DMS 273 treated with DMSO at 0.1 percent for 48 hours (cell line): ENCODE data around the gene CC2D2B.
"Not testable (repeated sequence)": the region's sequence is repeated elsewhere in the genome, so short reads cannot be mapped to it uniquely, and the experiment has no call there.

Experiments
- DNase-seq: peaks from one replicate; lab custom pipeline; 2025; lab: John Stamatoyannopoulos, UW

Gene CC2D2B

GRCh38 chr10:95905897-95906580 is 1.7 kb upstream of the CC2D2B start:
- DNase-seq = not testable (repeated sequence)

DNA sequence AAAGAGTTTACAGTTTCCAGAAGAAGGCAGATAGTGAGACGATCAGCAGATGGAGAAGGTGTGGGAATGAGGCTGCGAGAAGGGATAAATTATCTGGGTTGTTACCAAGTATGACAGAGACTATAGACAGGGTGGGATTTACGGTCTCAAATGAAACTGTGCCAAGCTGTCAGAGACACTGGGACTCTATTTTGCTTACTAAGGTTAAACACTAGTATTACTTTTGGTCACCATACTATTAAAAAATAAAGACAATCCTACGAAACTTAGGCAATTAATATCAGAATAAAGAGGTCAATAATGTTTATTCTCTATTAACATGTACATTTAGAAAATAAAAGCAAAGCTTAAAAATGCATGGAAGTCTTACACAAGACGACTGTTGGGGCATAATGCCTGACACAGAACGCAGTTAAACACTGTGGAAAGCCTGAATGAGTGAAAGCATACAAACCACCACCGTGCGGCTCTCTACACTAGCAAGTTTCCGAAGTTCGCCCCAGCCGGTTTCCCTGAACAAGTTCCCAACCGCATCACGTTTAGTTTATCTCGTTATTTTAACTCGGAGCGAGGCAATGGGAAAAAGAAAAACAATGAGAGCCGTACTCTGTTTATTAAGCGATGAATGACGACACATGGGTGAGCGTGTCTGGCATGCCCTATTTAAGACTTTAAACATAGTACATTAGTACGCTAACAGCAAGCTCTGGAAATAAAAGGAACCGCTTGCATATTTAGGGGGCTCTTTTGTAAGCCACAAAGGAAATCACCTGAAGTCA is 909 bp upstream of the CC2D2B start:
- peak; percentile 31 for DNase-seq

DNA sequence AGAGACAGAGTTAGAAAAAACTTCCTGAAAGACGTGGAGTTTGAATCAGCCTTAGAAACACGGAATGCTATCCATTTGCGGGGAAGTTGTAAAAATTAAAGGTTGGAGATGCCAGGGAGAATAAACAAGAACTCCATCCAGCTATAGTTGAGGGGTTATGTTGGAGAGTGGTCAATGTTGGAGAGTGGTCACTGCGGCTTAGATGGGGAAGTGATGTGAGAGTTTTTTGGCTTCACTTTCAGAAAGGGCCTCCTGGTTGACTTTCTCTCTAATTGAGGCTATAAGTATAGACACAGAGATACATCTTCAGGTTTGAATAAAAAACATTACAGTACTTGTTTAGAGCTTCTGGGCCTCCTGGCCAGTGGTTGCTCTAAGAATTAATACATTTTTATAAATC is 675 bp downstream of the CC2D2B start:
- DNase-seq = no peak

GRCh38 chr10:95909561-95909960 is 1.8 kb downstream of the CC2D2B start:
- no peak for DNase-seq

GRCh38 chr10:95916039-95916438 is 8.3 kb downstream of the CC2D2B start:
- DNase-seq = not testable (repeated sequence)

DNA sequence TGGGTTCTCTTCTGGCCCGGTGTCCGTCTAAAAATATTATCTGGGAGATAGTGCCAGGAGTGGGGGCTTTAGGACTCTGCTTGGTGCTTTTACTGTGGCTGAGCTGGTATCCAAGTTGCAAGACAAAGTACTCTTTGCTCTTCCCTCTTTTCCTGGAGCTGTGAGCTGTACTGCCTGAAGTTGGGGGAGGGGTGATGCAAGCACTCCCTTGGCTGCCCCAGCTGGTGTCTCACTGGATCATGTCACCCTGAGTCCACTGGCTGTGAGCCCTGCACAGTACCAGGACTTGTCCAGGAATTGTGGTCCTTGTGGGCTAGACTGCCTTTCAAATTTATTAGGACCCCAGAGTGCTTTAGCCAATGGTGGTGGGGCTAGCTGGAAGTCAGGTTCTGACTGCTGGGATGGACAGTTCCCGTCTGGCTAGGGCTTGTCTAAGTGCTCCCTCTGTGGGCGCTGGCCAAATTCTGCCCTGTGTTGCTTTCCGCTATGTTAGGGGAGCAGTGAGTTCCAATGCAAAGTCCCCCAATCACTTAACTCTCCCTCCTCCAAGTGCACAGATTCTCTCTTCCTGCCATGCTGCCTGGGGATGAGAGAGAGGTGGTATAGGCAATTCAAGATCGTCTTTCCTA is 13.1 kb downstream of the CC2D2B start:
- no peak for DNase-seq

- no peak for DNase-seq
Observed at GRCh38 chr10:95925033-95925432, 17.3 kb downstream of the CC2D2B start.

DNA sequence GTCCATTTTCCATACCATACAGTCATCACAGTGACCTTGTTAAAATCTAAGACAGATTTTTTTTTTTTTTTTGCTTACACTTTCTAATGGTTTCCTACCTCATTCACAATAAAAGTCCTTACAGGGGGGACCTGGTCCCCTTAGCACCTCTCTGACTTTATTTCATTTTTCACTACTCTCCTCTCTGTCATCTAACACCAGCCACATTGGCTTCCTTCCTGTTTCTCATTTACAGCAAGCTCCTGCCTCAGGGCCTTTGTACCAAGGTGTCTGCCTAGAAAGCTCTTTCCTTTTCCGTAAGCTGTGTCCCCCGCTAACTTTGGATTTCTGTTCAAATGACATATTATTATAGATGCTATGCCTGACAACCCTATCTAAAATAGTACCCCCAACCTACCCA is 27.7 kb downstream of the CC2D2B start:
- DNase-seq = no peak

DNA sequence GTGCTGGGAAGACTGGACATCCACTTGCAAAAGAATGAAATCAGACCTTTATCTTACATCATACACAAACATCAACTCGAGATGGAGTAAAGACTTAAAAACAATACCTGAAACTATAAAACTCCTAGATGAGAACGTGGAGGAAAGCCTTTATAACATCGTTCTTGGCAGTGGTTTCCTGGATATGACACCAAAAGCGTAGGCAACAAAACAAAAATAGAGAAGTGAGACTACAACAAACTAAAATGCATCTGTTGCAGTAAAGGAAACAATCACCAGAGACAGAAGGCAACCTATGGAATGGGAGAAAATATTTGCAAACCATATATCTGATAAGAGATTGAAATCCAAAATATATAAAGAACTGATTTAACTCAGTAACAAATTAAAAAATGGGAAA is 33.3 kb downstream of the CC2D2B start:
- DNase-seq = no peak

DNA sequence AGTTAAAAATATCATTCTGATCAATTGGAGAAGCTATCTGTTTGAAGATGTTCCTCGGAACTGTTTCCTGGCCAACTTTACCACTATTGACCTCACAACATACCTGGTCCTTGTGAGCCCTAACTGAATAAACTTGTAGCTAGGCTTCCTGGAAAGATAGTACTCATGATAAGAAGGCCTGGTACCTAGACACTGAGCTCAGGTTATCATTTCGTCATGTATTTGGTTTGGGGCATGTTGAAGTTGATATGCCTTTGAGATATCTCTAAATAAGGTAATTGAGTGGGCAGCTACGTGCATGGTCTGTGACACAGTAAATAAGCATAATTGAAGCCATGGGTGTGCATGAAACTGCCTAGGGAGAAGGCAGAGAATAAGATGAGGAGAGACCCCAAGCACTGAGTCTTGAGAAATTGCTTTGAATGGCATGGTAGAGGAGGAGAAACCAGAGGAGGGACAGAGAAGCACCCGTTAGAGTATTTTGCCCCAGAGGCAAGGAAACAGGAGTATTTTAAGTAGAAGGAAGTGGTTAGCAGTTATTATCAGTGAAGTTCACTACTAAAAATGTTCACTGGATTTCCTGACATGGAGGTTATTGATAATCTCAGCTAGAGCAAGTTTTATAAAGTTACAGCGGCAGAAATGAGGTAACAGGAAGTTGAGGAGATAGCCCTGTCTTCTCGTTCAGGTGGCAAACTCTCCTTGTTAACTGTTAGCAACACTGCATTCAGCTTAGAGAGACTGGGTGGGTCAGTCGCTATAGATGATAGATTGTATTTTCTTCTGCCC is 55.6 kb downstream of the CC2D2B start:
- DNase-seq = no peak

- DNase-seq = no peak
Observed at GRCh38 chr10:95963991-95964389, 56.2 kb downstream of the CC2D2B start.

GRCh38 chr10:95964756-95965155 is 57.0 kb downstream of the CC2D2B start:
- no peak for DNase-seq

DNA sequence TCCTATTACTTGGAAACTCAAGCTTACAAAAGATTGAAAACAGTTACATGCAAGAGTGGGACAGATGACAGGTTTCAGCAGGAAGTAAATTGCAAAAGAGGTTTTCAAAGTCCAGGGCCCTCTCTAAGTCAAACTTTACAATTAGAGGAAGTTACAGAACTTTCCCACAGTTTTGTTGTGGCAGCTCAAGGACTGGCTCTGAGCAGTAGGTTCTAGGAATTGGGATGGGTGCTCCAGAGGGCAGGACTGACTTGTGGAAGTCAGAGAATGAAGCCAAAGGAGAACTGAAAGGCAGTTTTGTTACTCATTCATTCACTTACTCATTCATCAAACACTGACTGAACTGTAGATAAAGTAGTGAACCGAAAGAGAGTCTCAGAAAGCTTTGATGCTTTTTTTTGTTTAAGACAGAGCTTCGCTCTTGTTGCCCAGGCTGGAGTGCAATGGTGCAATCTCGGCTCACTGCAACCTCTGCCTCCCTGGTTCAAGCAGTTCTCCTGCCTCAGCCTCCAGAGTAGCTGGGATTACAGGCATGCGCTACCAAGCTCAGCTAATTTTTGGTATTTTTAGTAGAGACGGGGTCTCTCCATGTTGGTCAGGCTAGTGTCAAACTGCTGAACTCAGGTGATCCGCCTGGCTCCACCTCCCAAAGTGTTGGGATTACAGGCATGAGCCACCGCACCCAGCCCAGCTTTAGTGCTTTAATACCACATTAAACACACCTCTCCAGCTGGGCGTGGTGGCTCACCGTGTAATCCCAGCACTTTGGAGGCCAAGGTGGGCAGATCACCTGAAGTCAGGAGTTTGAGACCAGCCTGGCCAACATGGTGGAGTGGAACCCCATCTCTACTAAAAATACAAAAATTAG is 68.8 kb downstream of the CC2D2B start:
- no peak for DNase-seq

- no peak for DNase-seq
Observed at GRCh38 chr10:95982200-95982599, 74.4 kb downstream of the CC2D2B start.

GRCh38 chr10:95987685-95988426 is 80.1 kb downstream of the CC2D2B start:
- DNase-seq = no peak

- DNase-seq = no peak
Observed at GRCh38 chr10:95988702-95989101, 80.9 kb downstream of the CC2D2B start.

GRCh38 chr10:95994376-95994775 is 86.6 kb downstream of the CC2D2B start:
- not testable (repeated sequence) for DNase-seq

- no peak for DNase-seq
Observed at GRCh38 chr10:95998255-95998784, 90.5 kb downstream of the CC2D2B start.

DNA sequence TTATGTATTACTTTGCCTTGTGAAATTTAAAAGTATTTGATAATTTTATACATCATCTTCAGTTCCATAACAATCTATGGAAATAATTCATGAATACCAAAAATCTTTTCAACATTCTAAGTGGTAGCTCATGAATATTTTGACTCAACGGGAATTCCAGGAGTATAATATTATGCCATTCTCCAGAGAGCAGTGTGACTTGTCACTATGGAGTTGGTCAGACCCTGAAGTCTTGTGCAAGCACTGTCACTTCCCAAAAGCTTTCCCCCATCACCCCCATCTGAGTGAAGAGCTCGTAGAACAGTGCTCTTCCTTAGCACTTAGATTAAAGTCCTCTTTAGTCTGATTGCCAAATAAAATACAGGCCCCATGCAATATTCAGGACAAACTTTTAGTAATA is 106.2 kb downstream of the CC2D2B start:
- no peak for DNase-seq

GRCh38 chr10:96014473-96015102 is 106.8 kb downstream of the CC2D2B start:
- DNase-seq = no peak
